Gastrocnemius medialis (tissue), 4 donors: ENCODE results near the gene ISCA2.

Source experiments
- CTCF ChIP-seq, 5 experiments: fragments of 450-650 bp in 3 of 5; fragments of 200-600 bp in 2 of 5; sonication (generic) in 2 of 5; IDR thresholded peaks in 4 of 5; conservative IDR thresholded peaks in 1 of 5; 1 replicate in 4 of 5; 2 replicates in 1 of 5; pipeline ENCODE4 v1.5.1; 2016 to 2019; ENCODE audit warnings: antibody characterized with exemption in 5 of 5, mild to moderate bottlenecking in 3 of 5, moderate library complexity in 3 of 5
- POLR2A ChIP-seq, 2 donors: fragments of 450-650 bp; IDR thresholded peaks; one replicate each; pipeline ENCODE4 v1.6.1; 2017; ENCODE audit warnings: antibody characterized with exemption in 2 of 2, mild to moderate bottlenecking in 2 of 2, moderate library complexity in 2 of 2

- TF ChIP-seq POLR2A (IDR thresholded peaks at IDR 0.05) (no peak), CTCF (IDR thresholded peaks at IDR 0.05 in 4 of 5, conservative IDR thresholded peaks at IDR 0.05 in 1 of 5) (no peak)
Measured at GRCh38 chr14:74539503-74539902, 45.9 kb downstream of the ISCA2 start.
